ENCODE measurements around the gene KY.

KY gene

DNA sequence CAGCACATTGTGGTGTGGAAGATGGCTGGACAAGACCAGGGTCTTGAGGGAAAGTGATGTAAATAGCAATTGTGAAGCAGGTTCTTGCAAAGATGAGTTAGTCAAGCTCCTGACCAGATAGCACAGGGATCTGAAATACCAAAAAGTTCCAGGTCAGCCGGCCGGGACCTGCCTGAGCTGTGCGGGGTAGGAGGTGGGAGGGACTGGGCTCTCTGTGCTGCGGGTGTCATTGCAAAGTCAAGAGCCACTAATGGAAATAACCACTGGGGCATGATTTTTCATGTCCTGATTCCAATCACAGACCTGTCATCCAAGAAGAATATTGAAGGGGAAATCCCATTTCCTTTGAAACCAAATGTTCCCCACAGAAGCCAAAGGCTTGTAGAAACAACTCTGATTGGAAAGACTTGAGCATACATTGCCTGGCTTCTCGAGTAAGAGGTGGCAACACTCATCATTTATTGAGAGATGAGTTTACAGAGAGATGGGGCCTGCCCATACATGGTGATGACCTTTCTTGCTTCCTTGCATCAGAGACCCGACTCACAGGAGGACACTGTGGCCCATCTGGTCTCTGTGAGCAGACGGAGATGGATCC lies 44.2 kb upstream of the KY start:
- TF ChIP-seq FOXP2 (optimal IDR thresholded peaks at IDR 0.05; ENCODE audit: borderline replicate concordance, extremely low read depth, extremely low read length, insufficient read depth) (no peak), SIN3A (IDR thresholded peaks at IDR 0.05; ENCODE audit: borderline replicate concordance, insufficient read depth, low read length) (no peak), POLR2AphosphoS5 (IDR thresholded peaks at IDR 0.05; ENCODE audit: low read depth, low read length) (no peak), TAF1 (IDR thresholded peaks at IDR 0.05; ENCODE audit: borderline replicate concordance, insufficient read depth, low read length) (no peak)
- TF ChIP-seq, protein P1, sequence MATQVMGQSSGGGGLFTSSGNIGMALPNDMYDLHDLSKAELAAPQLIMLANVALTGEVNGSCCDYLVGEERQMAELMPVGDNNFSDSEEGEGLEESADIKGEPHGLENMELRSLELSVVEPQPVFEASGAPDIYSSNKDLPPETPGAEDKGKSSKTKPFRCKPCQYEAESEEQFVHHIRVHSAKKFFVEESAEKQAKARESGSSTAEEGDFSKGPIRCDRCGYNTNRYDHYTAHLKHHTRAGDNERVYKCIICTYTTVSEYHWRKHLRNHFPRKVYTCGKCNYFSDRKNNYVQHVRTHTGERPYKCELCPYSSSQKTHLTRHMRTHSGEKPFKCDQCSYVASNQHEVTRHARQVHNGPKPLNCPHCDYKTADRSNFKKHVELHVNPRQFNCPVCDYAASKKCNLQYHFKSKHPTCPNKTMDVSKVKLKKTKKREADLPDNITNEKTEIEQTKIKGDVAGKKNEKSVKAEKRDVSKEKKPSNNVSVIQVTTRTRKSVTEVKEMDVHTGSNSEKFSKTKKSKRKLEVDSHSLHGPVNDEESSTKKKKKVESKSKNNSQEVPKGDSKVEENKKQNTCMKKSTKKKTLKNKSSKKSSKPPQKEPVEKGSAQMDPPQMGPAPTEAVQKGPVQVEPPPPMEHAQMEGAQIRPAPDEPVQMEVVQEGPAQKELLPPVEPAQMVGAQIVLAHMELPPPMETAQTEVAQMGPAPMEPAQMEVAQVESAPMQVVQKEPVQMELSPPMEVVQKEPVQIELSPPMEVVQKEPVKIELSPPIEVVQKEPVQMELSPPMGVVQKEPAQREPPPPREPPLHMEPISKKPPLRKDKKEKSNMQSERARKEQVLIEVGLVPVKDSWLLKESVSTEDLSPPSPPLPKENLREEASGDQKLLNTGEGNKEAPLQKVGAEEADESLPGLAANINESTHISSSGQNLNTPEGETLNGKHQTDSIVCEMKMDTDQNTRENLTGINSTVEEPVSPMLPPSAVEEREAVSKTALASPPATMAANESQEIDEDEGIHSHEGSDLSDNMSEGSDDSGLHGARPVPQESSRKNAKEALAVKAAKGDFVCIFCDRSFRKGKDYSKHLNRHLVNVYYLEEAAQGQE (IDR thresholded peaks at IDR 0.05; ENCODE audit: insufficient read depth in 1 of 2, low read depth in 2 of 2, low read length in 2 of 2), result no peak

DNA sequence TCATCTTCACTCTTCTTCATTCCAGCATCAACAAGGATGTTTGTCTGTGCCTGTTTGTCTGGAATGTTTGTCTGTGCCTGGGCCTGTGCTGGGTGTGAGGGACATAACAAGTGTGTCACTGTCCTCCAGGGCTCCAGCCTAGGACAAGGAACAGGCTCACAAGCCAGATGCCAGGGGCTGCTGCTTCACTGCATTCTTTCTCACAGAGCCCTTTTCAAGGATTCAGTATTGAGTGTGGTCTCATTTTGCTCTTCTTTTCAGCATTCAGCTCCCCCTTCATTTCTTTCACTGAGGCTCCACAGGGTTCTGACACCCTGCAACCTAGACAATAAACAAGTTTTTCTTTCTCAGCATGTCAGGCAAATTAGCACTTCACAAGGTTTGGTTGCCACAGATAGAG lies 43.6 kb upstream of the KY start:
- TF ChIP-seq, protein P1 (IDR thresholded peaks at IDR 0.05; ENCODE audit: insufficient read depth in 1 of 2, low read depth in 2 of 2, low read length in 2 of 2), result no peak
- no peak for TF ChIP-seq SIN3A (IDR thresholded peaks at IDR 0.05; ENCODE audit: borderline replicate concordance, insufficient read depth, low read length)
- no peak for TF ChIP-seq POLR2AphosphoS5 (IDR thresholded peaks at IDR 0.05; ENCODE audit: low read depth, low read length)
- no peak for TF ChIP-seq FOXP2 (optimal IDR thresholded peaks at IDR 0.05; ENCODE audit: borderline replicate concordance, extremely low read depth, extremely low read length, insufficient read depth)
- TF ChIP-seq TAF1 (IDR thresholded peaks at IDR 0.05; ENCODE audit: borderline replicate concordance, insufficient read depth, low read length), result no peak

DNA sequence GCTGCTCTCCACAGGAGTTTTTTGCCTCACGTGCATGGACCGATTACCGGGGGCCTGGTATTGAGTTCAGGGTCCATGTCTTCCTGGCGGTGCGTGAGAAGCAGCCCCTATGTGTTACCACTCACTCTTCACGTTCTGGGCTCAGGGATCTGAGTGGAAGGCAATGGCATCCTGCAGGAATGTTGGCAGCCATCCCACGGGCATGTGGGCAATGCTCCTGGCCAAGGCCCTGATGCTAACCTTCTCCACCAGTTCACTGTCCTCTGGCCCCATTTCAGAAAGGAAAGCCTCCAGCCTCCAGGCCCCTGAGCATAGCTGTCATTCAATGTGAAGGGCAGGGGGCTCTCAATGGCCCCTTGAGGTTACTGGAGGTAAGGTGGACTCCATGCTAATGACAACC lies 43.0 kb upstream of the KY start:
- TF ChIP-seq SIN3A (IDR thresholded peaks at IDR 0.05; ENCODE audit: borderline replicate concordance, insufficient read depth, low read length), result no peak
- no peak for TF ChIP-seq TAF1 (IDR thresholded peaks at IDR 0.05; ENCODE audit: borderline replicate concordance, insufficient read depth, low read length)
- TF ChIP-seq, protein P1 (IDR thresholded peaks at IDR 0.05; ENCODE audit: insufficient read depth in 1 of 2, low read depth in 2 of 2, low read length in 2 of 2), result no peak
- no peak for TF ChIP-seq FOXP2 (optimal IDR thresholded peaks at IDR 0.05; ENCODE audit: borderline replicate concordance, extremely low read depth, extremely low read length, insufficient read depth)
- TF ChIP-seq POLR2AphosphoS5 (IDR thresholded peaks at IDR 0.05; ENCODE audit: low read depth, low read length), result no peak

- no peak for TF ChIP-seq TAF1 (IDR thresholded peaks at IDR 0.05; ENCODE audit: borderline replicate concordance, insufficient read depth, low read length)
Observed at GRCh38 chr3:134693226-134693625, 42.4 kb upstream of the KY start.

- TF ChIP-seq SIN3A (IDR thresholded peaks at IDR 0.05; ENCODE audit: borderline replicate concordance, insufficient read depth, low read length), result no peak
- TF ChIP-seq FOXP2 (optimal IDR thresholded peaks at IDR 0.05; ENCODE audit: borderline replicate concordance, extremely low read depth, extremely low read length, insufficient read depth), result no peak
- no peak for TF ChIP-seq TAF1 (IDR thresholded peaks at IDR 0.05; ENCODE audit: borderline replicate concordance, insufficient read depth, low read length)
- TF ChIP-seq, protein P1 (IDR thresholded peaks at IDR 0.05; ENCODE audit: insufficient read depth in 1 of 2, low read depth in 2 of 2, low read length in 2 of 2), result no peak
Observed at GRCh38 chr3:134690226-134690625, 39.4 kb upstream of the KY start.
